K562 (cell line): ENCODE measurements around the gene BACE2.

Source experiments
- CHD1 ChIP-seq: fragments of 200-600 bp; sonication (generic); IDR thresholded peaks from one replicate; pipeline ENCODE4 v1.6.1; 2012; ENCODE audit warnings: mild to moderate bottlenecking, moderate library complexity, low read length, inconsistent platforms
- GABPB1 ChIP-seq: sonication (generic); formaldehyde crosslinking; IDR thresholded peaks from 2 replicates; pipeline ENCODE4 v1.8.0; 2022; ENCODE audit warnings: mild to moderate bottlenecking, missing genetic modification reagents
- ZBTB33 ChIP-seq: sonication (generic); formaldehyde crosslinking; IDR thresholded peaks from 2 replicates; pipeline ENCODE4 v1.8.1; 2023; ENCODE audit warnings: mild to moderate bottlenecking, missing genetic modification reagents
- ZKSCAN8 ChIP-seq: fragments of 200-800 bp; sonication (Bioruptor generic); IDR thresholded peaks from 2 replicates; pipeline ENCODE4 v1.6.1; 2016; ENCODE audit warnings: missing genetic modification characterization, missing compliant biosample characterization
- TF ChIP-seq, protein P1 (sequence below), 3 experiments: IDR thresholded peaks in 2 of 3; conservative IDR thresholded peaks in 1 of 3; 2 replicates each; pipeline ENCODE4 v1.5.1; 2011 to 2012; ENCODE audit warnings: low read length in 3 of 3, mild to moderate bottlenecking in 3 of 3, control low read depth in 2 of 3, improper control_type of control experiment in 1 of 3, inconsistent platforms in 1 of 3, low read depth in 1 of 3, mixed read lengths in 1 of 3, moderate library complexity in 1 of 3; ENCODE audit not compliant: insufficient read depth in 2 of 3

- TF ChIP-seq GABPB1 (no peak), ZKSCAN8 (CRISPR knock-in tag) (no peak), CHD1 (no peak), ZBTB33 (CRISPR knock-in tag) (no peak)
- TF ChIP-seq, protein P1, sequence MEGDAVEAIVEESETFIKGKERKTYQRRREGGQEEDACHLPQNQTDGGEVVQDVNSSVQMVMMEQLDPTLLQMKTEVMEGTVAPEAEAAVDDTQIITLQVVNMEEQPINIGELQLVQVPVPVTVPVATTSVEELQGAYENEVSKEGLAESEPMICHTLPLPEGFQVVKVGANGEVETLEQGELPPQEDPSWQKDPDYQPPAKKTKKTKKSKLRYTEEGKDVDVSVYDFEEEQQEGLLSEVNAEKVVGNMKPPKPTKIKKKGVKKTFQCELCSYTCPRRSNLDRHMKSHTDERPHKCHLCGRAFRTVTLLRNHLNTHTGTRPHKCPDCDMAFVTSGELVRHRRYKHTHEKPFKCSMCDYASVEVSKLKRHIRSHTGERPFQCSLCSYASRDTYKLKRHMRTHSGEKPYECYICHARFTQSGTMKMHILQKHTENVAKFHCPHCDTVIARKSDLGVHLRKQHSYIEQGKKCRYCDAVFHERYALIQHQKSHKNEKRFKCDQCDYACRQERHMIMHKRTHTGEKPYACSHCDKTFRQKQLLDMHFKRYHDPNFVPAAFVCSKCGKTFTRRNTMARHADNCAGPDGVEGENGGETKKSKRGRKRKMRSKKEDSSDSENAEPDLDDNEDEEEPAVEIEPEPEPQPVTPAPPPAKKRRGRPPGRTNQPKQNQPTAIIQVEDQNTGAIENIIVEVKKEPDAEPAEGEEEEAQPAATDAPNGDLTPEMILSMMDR (IDR thresholded peaks at IDR 0.05 in 2 of 3, conservative IDR thresholded peaks at IDR 0.05 in 1 of 3; ENCODE audit: insufficient read depth in 2 of 3, low read depth in 1 of 3, low read length in 3 of 3): no peak
Observed at GRCh38 chr21:41326414-41327080, 158.6 kb downstream of the BACE2 start.
